NCI-H146 treated with DMSO at 0.1 percent for 48 hours (cell line): Measurements from ENCODE around the gene EFCAB6.

Experiments
- DNase-seq: peaks from one replicate; lab custom pipeline; 2025; ENCODE audit not compliant: unreplicated experiment; lab: John Stamatoyannopoulos, UW

The EFCAB6 gene

DNA sequence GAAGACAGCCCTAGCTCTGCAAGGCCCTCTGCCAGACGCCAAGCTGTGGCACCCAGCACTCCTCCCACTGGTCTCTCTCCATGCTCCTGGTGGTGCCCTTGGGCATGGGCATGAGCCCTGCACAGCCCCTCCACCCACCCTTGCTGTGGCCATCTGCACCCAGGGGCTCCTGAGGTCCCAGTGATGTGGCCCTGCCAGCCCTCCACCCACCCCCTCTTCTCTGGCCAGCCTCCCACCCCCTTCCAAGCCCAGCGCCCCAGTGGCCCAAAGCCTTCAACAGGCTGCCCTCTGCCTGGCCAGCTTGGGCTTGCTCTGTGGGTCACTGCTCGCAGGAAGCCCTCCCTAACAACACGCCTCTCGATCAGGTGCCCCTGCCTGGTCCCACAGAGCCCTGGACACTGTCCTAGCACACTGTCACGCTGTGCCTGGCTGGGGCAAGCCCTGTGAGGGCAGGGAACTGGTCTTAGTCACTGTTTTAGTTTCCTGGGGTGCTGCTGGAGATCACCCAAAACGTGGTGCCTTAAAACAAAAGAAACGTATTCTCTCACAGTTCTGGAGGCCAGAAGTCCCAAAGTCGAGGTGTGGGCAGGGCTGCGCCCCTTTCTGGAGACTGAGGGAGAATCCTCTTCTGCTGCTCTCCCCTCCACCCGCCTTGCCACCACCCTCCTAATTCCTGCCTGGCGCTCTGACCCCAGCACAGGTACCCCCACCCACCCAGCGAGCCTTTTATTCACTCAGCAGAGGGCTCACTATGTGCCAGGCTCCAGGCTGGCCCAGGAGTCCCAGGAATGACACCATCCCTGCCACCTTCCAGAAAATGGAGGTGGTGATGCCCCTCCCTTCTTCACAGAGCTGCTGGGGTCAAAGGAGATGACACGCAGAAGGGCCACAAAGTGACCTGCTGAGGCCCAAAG lies 35.5 kb upstream of the EFCAB6 start:
- no peak for DNase-seq

DNA sequence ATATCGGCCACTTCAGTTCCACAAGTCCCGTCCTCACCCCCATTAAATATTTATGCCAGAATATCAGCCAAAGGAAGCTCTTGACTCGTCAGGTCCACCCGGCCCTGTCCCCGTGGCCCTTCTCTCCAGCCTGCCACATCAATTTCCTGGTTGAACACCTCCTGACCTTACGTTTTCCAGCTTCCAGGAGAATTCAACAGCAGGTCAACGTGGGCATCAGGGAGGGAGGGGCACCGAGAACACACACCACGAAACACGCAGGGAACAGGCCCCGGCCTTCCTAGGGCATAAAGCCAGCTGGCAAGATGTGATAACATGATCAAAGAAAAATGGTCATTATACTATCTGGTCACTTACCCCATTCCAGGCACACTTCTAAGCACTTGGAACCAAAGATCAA lies 34.9 kb upstream of the EFCAB6 start:
- DNase-seq, result no peak

DNA sequence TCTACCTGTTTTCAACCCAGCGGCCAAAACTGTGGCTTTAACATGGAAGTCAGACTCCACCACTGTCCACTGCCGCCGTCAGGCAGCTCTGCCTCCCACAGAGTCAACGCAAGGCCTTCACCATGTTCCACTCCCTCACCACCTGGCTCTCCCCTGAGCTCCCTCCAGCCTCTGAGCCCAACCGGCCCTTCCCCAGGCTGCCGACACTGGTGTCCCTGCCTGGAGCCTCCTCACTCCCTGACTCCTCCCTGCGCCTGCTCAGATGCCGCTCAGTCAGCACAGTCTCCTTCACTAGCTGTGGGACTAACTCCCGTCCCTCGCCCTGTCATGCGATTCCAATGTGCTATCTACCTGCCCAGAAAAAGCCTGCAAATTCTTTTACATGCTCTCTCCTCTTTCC lies 33.9 kb upstream of the EFCAB6 start:
- no peak for DNase-seq

DNA sequence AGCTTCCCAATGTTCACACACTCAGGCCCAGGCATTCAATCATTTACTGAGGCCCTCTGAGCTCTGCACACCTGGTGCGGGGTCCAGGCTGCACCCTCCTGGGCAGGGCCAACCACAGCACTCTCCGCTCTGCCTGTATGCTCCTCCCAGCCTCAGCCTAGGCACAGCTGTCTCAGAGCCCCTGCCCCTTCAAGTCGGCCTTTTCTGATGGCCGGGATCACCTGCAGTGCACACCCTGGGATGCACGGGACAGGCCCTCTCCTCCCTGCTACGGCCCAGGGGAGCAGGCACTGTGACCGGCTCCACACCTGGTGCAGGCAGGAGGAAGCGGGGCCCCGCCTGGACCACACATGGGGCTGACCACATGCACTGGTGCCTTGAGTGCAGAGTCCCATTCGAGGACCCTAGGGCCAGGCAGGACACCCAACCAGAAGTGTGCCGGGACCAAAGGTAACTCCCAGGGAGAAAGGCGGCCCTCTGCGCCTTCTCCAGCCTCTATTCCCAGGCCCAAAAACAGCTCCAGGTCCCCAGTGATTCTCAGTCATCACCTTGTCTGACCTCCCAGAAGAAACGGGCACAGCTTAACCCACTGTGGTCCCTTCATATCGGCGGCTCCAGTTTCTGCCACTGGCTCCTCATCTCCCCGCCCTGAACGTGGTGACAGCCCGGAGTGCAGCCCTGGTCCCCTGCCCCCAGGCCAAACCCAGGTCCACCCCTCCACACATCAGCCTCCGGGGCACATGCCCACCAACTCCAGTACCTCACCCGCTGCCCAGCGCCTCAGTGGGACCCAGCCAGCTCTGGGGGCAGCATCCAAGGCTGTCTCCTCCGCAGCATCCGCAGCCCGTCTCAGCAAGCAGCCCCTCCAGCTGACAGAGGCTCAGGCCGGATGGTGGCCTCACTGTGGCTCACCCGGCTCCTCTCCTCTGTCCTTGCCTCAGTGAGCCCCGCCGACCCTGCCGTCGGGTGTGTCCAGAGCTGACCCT lies 32.7 kb upstream of the EFCAB6 start:
- no peak for DNase-seq

DNA sequence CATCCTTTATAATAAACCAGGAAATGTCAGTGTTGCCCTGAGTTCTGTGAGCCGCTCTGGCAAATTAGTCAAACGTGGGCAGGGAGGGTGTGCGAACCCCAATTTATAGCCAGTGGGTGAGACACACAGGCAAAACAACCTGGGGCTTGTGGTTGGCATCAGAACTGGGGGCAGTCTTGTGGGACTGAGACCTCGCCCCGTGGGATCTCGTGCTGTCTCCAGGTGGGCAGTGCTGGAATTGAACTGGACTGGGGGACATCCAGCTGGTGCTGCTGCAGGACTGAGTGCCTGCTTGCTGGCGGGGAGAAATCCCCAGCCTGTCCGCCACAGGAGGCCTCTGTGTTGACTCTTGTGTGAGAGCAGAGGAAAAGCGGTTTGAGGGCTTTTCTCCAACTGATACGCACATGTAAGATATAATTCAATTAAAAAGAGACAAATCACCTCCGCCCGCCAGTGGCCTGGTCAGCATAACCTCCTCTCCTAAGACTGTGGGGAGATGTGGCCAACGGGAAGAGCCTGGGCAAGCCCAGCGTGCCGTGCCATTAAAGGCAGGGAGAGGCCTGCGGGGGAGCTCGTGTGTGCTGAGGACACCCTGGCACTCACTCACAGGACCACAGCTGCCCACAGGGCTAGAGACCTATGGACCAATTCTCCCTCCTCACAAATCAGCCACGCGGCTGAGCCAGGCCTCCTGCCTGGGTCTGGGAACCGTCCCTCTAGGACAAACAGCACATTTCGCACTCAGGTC lies 31.9 kb upstream of the EFCAB6 start:
- DNase-seq, result no peak

DNA sequence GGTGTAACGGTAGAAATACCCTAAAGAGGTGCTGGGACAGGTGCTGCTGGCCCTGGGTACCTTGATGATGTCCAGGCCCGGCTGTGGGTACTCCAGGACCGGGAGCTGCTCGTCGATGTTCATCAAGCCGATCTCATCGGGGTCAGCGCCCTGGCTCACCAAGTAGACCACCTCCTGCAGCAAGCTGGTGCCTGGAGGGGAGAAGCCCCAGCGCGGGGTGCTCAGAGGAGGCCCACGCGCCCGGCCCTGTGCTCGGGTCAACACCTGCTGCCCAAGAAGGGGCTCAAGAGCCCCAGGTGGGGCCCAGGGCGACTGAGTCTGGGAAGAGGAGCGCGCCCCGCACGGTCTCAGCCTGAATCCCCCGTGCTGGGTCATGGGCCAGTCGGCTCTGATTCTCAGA lies 29.6 kb upstream of the EFCAB6 start:
- no peak for DNase-seq

DNA sequence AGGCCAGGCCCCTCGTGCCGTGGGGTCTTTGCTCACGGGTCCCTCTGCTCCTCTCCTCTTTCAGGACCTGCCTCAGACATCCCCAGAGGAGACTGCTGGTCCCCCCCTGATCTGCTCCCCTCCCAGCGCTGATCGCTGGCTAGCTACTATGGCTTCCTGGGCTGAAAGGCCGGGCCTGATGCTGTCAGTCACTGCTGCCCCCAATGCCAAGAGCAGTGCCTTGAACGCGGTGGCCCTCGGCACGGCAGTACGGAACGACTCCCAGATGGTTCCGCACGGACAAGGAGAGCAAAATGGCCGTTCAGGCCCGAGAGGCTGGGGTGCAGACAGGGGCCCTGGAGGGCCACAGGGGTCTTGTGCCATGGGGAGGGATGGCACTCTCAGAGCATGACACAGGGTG lies 28.7 kb upstream of the EFCAB6 start:
- no peak for DNase-seq

DNA sequence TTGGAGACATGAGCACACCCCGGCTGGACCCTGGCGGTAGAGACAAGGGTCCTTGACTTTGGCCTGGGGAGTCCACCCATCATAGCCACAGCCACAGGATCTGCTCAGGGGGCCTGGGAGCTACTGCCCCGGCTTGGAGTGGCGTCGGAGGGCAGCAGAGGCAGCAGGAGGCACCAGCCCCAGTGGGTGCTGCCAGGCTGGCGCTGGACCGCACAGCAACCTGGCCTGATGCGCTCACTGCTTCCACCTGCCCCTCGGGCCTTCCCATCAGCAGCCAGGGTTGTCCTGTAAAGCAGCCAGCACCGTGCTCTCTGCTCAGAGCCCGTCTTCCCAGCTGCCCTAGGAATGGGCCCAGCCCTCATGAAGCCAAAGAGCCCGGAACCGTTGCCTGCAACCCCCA lies 28.3 kb upstream of the EFCAB6 start:
- DNase-seq, result no peak

DNA sequence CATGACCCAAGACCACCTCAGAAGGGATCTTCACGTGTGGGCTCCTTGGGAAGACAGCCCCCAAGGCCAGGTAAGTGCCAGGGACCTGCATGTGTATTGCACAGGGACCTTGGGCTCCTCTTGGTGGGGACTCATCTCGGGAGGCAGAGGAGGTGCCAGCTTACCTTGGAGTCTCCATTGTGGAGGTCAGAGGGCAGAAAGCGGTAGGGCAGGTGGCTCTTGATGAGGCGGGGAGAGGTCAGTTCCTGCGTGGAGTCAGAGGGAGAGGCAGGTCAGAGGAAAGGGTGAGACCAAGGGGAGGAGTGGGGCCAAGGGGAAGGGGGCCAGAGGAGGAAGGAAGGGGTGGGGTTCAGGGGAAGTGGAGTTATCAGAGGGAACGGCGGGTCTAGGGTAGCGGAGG lies 27.7 kb upstream of the EFCAB6 start:
- no peak for DNase-seq

DNA sequence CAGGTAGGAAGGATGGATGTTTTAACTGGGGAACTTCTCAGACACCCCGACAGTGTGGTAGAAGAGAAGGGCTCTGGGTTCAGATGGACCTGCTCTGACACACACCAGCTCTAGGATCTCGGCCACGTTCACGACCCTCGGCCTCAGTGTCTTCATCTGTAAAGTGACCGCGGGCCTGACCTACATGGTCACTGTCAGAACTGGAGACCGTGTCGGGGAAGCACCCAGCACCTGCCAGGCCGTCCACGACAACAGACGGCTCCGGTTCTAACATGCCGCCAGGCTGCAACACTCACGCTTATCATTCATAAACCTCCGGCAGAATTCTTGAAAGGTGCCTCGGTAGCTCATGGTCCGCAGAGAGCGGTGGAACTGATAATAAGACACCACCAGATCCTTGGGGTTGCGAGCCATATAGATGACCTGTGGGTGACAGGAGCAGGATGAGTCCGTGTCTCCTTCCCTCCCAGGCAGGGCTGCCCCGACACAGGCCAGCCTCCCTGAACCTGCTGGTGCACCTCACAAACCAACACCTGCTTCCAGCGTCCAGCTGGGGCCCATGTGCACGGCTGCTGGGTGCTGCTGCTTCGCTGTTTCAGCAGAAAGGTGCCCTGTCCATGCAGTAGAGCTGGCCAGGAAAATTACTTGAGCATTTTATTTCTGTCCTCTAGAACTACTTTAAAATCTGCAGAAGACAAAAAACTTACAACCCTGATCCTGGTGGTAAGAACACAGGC lies 26.6 kb upstream of the EFCAB6 start:
- no peak for DNase-seq

DNA sequence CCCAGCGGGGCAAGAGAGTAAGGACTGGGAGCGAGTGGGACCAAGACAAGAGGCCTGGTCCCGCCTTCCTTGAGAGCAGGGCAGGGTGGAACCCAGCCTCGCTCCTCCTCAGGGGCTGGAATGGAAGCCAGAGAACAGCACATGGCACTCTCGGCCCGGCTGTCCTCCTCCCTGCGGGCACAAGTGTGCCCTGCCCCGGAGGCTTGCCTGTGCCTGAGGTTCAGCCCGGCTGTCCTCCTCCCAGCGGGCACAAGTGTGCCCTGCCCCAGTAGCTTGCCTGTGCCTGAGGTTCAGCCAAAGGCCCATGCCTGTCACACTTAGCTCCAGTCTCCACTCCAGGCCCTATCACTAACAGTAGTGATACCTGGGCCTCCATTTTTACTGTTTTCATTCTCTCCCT lies 26.1 kb upstream of the EFCAB6 start:
- no peak for DNase-seq

DNA sequence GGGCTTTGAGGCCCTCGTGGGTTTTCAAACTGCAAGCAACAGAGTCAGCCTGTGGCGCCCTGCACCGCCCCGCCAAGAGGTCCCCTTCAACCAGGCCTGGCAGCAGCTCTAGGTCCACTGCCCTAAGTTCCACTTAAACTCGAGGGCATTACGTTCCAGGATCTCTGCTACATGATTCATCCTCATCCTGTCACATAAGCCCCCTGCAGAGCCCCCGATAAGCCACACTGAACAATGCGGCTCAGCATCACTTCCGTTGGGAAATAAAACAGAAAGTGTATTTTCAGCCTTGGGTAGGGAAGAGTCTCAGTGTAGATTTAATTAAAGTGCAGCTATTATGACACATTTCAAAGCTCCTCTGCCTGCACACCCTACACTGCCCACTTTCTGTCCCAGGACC lies 25.6 kb upstream of the EFCAB6 start:
- DNase-seq, result no peak

DNA sequence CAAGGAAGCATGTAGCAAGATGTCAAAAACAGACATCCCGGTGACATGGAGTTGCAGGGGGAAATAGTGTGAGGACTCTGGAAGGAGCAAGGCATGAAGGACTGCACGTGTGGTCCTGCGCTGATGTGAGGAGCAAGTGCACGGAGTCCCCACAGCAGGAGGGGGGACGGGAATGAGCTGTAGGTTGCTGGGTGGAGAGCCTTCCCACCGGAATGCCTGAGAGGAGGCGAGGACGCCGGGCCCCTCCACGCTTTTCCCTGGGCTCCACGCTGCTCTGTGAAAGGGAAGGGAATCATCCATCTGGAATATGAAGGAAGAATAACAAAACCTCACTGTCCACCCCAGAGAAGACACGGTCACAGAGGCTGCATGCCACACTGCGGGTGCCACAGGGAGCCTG lies 23.6 kb upstream of the EFCAB6 start:
- DNase-seq, result no peak

DNA sequence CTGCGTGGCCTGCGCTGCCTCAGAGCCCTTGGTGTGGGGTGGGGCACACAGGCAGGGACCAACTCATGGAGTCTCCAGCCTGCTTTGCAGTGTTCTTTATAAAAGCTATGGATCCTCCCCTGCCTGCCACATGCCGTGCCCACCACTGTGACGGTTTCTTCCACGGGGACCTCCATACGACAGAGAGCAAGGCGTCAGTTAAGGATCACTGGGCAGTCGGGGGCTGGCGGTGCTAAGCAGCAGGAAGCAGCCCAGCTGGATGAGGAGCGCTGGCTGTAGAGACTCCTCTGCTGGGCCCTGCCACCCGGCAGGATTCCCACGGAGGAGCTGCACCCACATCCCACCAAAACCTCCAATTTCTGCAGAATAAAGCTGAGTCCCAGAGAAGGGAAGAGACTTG lies 23.1 kb upstream of the EFCAB6 start:
- DNase-seq, result no peak

DNA sequence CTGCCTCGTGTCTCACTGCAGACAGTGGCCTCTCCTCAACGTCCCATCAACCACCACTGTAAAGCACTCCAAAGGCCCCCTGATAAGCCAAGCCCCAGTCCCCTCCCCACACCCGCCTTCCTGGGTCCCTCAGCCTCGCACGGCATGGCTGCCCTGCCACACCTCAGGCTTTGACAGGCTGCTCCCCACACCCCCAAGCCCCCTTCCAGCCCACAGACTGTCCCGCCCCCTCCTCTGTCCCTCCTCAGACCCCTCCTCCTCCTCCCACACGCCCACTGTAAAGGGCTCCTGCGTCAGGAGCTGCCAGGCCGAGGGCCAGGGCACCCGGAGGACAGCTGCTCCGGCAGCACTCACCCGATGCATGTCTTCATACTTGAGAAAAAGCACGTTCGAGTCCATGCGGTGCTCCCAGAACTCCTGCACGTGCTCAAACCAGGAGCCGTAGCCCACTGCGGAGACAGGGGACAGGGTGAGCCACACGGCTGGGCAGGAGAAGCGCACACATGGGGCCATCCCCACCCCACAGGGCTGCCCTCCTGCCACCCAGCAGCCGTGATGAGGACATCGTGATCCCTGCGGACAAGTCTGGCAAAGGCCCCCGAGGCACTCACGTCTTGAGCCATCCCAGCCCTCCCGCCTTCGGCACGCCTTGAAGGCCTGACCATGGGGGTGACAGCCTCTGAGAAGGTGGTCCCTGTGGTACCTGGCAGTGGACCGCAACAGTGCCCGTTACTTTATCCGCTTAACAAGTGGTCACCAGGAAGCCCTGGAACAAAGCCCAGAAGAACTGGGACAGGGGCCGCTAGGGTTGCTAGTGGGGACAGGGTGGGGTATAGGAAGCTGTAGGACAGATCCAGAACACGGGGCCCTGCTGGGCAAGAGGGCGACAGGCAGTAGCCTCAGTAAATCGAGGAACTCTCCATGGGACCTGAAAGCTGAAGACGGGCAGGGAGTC lies 21.5 kb upstream of the EFCAB6 start:
- no peak for DNase-seq

DNA sequence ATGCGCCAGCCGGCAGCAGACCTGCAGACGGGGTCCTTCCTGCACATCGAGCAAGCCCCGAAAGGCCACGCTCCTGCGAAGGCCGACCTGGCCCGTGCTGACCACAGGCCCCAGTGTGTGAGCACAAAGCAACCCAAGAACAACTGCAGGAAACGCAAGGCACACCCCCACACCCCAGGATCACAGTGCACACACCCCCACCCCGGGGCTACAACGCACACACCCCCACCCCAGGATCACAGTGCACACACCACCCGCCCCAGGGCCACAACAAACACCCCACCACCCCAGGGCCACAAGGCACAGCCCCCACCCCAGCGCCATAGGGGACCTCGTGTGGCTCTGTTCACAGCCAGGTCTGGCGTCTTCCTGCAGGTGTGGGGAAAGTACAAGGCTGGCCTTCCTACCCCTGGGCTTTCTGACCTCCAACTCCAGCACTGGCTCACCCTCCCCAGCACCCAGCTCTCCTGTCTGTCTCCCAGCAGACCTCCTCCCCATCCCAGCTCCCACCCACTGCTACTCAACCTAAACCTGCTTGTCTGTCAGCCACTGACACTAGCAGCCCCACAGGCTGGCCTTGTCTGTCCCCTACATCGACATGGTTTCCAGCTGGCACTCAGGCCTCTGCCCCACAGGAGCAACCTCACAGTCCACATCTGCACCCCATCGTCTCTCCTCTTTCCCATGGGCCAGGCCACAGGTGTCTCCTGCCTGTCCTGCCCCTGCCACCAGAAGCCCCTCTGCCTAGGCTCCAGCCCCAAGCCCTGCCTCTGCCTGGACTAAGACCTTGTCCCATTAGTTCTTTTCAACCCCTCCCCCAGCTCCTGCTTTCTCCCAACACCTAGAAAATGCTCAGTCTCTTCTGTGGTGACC lies 20.5 kb upstream of the EFCAB6 start:
- DNase-seq, result no peak

DNA sequence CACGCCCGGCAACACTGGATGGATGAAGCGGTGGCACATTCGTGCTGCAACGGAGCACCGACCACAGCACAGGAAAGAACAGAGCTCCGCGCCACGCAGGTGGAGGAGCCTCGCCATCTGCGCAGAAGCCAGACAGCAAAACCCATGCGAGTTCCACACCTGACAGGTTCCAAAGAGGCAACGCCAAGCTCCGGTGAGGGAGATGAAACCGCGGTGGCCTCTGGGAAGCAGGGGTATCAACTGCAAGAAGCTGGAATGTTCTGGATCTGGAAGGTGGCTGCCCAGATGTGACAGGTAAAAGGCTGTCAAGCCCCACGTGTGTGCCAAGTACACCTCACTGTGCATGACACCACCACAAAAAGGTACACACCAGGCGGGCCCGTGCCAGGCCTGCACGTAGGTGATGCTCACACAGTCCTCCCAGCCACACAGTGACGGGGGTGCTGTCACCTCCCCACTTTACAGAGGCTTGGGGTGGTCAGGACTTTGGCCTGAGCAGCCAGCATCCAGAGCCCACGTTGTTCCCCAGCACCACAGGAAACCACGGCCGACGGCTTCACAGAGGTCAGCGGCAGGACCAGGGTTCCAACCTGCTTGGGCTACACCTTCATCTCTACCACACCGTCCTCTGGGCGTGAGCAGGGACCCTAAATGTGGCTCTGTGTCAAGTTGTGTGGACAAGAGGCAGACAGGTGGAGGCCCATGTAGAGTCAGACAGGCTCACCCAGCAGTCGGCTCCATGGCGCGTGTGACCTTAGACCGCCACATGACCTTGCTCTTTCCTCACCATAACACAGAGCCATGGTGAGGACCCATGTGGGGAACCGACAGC lies 19.7 kb upstream of the EFCAB6 start:
- DNase-seq, result no peak
